Tibial nerve (tissue), 4 donors: ENCODE measurements around the gene IKZF5. TPM values are rescaled to one million over a fixed set of nuclear protein-coding genes. Genes with fewer than 3 reads are reported as not detected.

Experiments used
- DNase-seq, 2 donors: peaks; one replicate each; pipeline ENCODE4 v3.0.0-alpha.2; 2019; ENCODE audit warnings: low spot score in 2 of 2
- H3K27ac ChIP-seq, 4 donors: fragments of 200-600 bp; sonication (generic) in 3 of 4; one replicate each; pipeline ENCODE4 v1.5.1; 2017 to 2019; ENCODE audit warnings: mild to moderate bottlenecking in 1 of 4
- H3K27me3 ChIP-seq, 2 donors: fragments of 200-600 bp; sonication (generic) in 1 of 2; one replicate each; pipeline versions ENCODE4 v1.5.1 to v1.6.0; 2017 to 2019
- H3K36me3 ChIP-seq, 3 donors: fragments of 200-600 bp; sonication (generic); one replicate each; pipeline ENCODE4 v1.5.1; 2018 to 2019
- H3K4me1 ChIP-seq, 4 donors: fragments of 200-600 bp; sonication (generic) in 3 of 4; one replicate each; pipeline ENCODE4 v1.5.1; 2017 to 2019
- H3K4me3 ChIP-seq, 4 donors: fragments of 200-600 bp; sonication (generic) in 3 of 4; one replicate each; pipeline ENCODE4 v1.5.1; 2017 to 2019; ENCODE audit warnings: mild to moderate bottlenecking in 1 of 4, moderate library complexity in 1 of 4
- H3K9me3 ChIP-seq, 4 donors: fragments of 200-600 bp; sonication (generic) in 3 of 4; one replicate each; pipeline ENCODE4 v1.5.1; 2017 to 2019
- EP300 ChIP-seq, 2 donors: sonication (generic); formaldehyde crosslinking; IDR thresholded peaks; one replicate each; pipeline ENCODE4 v1.6.1; 2017; ENCODE audit warnings: antibody characterized with exemption in 2 of 2, mild to moderate bottlenecking in 1 of 2
- POLR2A ChIP-seq, 2 donors: fragments of 450-650 bp; IDR thresholded peaks; one replicate each; pipeline ENCODE4 v1.6.1; 2017; ENCODE audit warnings: antibody characterized with exemption in 2 of 2, mild to moderate bottlenecking in 2 of 2, moderate library complexity in 2 of 2
- WGBS, 2 donors: methylation state at CpG; one replicate each; pipeline ENCODE4 v1.1.5; 2018; 5-methylcytosine and 5-hydroxymethylcytosine counted together
- total RNA-seq, 4 donors: library from RNA; depleted of rRNA; stranded (reverse); fragments of >200 nt; gene quantifications; one replicate each; pipeline ENCODE4 v1.1.0, GENCODE V29; 2016
- TF ChIP-seq, protein P1 (sequence below), 5 experiments: fragments of 200-600 bp in 3 of 5; fragments of 450-650 bp in 2 of 5; sonication (generic) in 3 of 5; IDR thresholded peaks; one replicate each; pipeline ENCODE4 v1.5.1; 2016 to 2019; ENCODE audit warnings: antibody characterized with exemption in 5 of 5, mild to moderate bottlenecking in 3 of 5, moderate library complexity in 2 of 5

Gene IKZF5
- total RNA-seq, 4 donors from 2014 or later = 7.2 to 16.4 (median 13.8) TPM

DNA sequence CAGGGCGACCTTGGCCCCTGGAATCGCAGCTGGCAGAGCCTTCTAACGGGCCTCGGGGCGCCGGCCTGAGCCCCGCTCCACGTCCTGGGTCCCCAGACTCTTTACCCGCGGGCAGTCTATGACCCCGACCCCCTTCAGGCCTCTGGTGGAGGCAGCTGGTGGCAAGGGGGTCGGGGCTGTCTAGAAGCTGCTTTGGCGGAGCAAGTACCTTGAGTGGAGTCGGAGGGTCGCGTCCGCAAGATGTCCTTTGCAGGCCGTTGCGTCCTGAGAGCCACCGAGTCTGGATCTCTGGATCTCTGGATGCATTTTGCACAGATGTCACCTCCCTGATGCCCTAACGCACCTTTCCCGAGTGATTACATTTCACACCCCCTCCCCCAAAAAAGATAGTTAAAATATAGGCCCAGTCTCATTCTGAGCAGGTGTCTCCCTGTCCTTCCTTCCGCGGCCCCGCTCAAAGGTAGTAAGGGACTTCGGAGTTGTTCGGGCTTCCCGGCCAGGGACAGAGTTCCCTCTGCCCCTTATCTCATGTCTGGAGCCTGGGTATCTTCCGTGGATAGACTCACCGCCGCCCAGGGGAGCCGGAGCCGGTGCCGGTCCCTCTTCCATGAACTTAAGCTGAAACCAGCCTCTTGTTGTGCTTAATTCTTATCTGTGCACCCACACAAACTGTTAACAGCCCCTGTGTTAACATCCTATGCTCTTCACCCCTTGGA is 668 bp upstream of the IKZF5 start:
- Histone ChIP-seq H3K4me1 (peaks cover 0 to 56% (median 11%) of the 10 kb centered on the region in 4 donors), H3K36me3 (no peaks in the 10 kb centered on the region), H3K9me3 (no peaks in the 10 kb centered on the region), H3K4me3 (peak overlapping the region; percentile 79 to 99 (median 88)), H3K27ac (peak overlapping the region; percentile 68 to 97 (median 86)), H3K27me3 (no peaks in the 10 kb centered on the region)
- DNase-seq = peak in 1 of 2 donors; percentile 6
- no peak for TF ChIP-seq EP300 (IDR thresholded peaks at IDR 0.05)
- TF ChIP-seq, protein P1, sequence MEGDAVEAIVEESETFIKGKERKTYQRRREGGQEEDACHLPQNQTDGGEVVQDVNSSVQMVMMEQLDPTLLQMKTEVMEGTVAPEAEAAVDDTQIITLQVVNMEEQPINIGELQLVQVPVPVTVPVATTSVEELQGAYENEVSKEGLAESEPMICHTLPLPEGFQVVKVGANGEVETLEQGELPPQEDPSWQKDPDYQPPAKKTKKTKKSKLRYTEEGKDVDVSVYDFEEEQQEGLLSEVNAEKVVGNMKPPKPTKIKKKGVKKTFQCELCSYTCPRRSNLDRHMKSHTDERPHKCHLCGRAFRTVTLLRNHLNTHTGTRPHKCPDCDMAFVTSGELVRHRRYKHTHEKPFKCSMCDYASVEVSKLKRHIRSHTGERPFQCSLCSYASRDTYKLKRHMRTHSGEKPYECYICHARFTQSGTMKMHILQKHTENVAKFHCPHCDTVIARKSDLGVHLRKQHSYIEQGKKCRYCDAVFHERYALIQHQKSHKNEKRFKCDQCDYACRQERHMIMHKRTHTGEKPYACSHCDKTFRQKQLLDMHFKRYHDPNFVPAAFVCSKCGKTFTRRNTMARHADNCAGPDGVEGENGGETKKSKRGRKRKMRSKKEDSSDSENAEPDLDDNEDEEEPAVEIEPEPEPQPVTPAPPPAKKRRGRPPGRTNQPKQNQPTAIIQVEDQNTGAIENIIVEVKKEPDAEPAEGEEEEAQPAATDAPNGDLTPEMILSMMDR (IDR thresholded peaks at IDR 0.05) = no peak
- TF ChIP-seq POLR2A (IDR thresholded peaks at IDR 0.05) = no peak
- 2% methylated on average over 13 to 34 of the region's 34 CpGs for WGBS, 2 donors

DNA sequence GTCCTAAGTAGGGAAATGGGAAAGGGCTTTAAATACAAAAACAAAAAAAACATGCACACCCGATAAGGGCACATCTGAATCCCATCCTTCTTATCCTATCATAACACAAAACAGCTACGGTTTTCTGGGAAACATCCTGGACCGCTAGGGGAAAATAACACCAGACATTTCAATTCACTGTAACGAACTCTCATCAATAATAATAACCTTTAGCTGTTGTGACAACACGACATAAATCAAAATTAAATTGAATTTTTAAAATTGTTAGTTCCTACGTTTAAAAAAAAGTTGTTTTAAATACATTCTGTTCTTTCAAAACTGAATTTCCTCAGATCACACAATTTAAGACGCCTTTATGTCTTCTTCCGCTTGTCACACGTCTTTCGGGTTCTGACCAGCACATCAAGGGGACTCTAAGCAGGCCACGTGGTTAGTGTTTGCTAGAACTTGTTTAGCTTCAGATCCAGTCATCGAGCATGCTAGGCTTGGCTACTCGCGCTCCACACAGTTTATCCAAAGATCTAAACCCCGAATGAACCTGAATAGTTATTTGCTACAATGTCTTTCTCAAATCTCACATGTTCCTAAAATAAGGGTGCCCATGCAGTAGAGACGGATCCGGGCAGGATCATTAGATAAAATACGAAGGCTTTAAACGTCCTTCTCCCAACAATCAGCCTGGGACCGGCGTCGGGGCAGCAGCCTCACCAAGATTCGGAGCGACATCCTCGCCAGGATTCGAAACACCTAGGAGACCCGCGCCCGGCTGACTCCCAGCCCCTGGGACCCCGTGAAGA is 839 bp downstream of the IKZF5 start:
- Histone ChIP-seq H3K4me3 (peak overlapping the region; percentile 79 to 99 (median 88)), H3K4me1 (peaks cover 0 to 64% (median 11%) of the 10 kb centered on the region in 4 donors), H3K36me3 (no peaks in the 10 kb centered on the region), H3K9me3 (no peaks in the 10 kb centered on the region), H3K27me3 (no peaks in the 10 kb centered on the region), H3K27ac (peak overlapping the region; percentile 82 to 97 (median 92))
- peak in 1 of 2 donors; percentile 41 for DNase-seq
- TF ChIP-seq POLR2A (IDR thresholded peaks at IDR 0.05) = no peak
- peak in 1 of 2 donors; percentile 44 for TF ChIP-seq EP300 (IDR thresholded peaks at IDR 0.05)
- WGBS, 2 donors = 1 to 3% methylated on average over 29 to 30 of the region's 30 CpGs

DNA sequence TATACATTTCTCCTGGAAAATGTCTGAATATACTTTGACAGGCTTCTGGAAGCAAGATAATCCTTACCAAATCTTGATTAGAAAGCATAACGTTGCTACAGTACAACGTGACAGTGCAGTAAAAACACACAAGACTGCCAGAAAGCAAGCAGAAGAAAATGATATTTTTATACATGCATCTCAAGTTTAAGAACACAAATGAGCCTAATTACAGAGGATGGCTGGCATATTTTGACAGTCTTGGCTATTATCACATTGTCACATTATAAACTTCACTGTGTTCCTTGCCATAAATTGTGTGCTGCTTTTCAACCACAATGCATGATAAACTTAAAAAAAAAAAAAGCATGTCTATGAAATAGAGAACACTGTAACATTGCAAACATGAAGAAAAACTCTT is 4.3 kb downstream of the IKZF5 start:
- no peaks in the 10 kb centered on the region for H3K9me3 ChIP-seq
- no peak overlapping the region for H3K27ac ChIP-seq
- no peak overlapping the region for H3K4me3 ChIP-seq
- no peaks in the 10 kb centered on the region for H3K36me3 ChIP-seq
- no peaks in the 10 kb centered on the region for H3K27me3 ChIP-seq
- WGBS, 2 donors = 55 to 64% methylated on average over 2 of the region's 2 CpGs
- TF ChIP-seq EP300 (IDR thresholded peaks at IDR 0.05) (no peak), POLR2A (IDR thresholded peaks at IDR 0.05) (no peak)
- TF ChIP-seq, protein P1 (IDR thresholded peaks at IDR 0.05) = no peak
- DNase-seq = no peak
- H3K4me1 ChIP-seq = peaks cover 0 to 70% (median 14%) of the 10 kb centered on the region in 4 donors

DNA sequence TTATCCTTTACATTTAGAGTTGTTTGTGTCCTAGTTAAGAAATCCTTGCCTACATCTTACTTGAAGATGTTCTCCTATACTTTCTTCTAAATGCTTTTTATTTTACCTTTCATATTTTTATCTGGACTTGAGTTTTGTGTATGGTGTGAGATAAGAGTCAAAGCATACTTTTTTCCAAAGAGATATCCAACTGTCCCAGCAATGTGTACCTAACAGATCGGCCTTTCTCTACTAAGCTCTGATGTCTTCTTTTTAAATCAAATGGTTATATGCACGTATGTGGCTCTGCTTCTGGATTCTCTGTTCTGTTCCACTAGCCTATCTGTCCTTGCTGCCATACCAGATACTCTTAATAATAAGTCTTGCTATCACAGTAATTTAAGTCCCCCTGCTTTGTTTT is 7.2 kb downstream of the IKZF5 start:
- no peak for DNase-seq
- Histone ChIP-seq H3K9me3 (no peaks in the 10 kb centered on the region), H3K4me1 (peaks cover 0 to 69% (median 7%) of the 10 kb centered on the region in 4 donors), H3K27me3 (no peaks in the 10 kb centered on the region), H3K27ac (no peak overlapping the region), H3K4me3 (no peak overlapping the region), H3K36me3 (peaks cover 0 to 20% (median 0%) of the 10 kb centered on the region in 3 donors)
- TF ChIP-seq, protein P1 (IDR thresholded peaks at IDR 0.05) = no peak
- no peak for TF ChIP-seq EP300 (IDR thresholded peaks at IDR 0.05)
- WGBS, 2 donors = 91% methylated on average over 2 of the region's 2 CpGs

DNA sequence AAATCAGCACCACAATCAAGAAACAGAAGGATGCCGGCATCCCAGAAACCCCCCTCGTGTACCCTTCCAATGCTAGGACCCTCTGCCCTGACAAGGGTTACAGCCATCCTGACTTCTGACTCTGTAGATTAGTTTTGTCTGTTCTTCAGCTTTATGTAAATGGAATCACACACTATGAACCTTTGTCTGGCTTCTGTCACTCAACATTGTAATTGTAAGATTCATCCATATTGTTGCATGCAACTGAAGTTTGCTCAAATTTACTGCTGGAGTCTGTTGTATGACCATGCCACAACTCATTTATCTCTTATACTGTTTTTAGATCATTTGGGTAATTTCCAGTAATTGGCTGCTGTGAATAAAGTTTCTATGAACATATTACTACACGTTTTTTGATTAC is 8.4 kb downstream of the IKZF5 start:
- TF ChIP-seq EP300 (IDR thresholded peaks at IDR 0.05) (no peak), POLR2A (IDR thresholded peaks at IDR 0.05) (no peak)
- TF ChIP-seq, protein P1 (IDR thresholded peaks at IDR 0.05) = no peak
- Histone ChIP-seq H3K27ac (no peak overlapping the region), H3K36me3 (peaks cover 0 to 33% (median 0%) of the 10 kb centered on the region in 3 donors), H3K4me1 (peaks cover 0 to 57% (median 7%) of the 10 kb centered on the region in 4 donors), H3K4me3 (no peak overlapping the region), H3K27me3 (no peaks in the 10 kb centered on the region), H3K9me3 (no peaks in the 10 kb centered on the region)
- 38 to 57% methylated on average over 3 of the region's 3 CpGs for WGBS, 2 donors
- no peak for DNase-seq
